Tibial nerve (tissue), 3 donors: Measurements from ENCODE around the gene RGS7.

ENCODE experiments used
- POLR2A ChIP-seq, 2 donors: fragments of 450-650 bp; IDR thresholded peaks; one replicate each; pipeline ENCODE4 v1.6.1; 2017; ENCODE audit warnings: antibody characterized with exemption in 2 of 2, mild to moderate bottlenecking in 2 of 2, moderate library complexity in 2 of 2
- TF ChIP-seq, protein P1 (sequence below), 5 experiments: fragments of 200-600 bp in 3 of 5; fragments of 450-650 bp in 2 of 5; sonication (generic) in 3 of 5; IDR thresholded peaks; one replicate each; pipeline ENCODE4 v1.5.1; 2016 to 2019; ENCODE audit warnings: antibody characterized with exemption in 5 of 5, mild to moderate bottlenecking in 3 of 5, moderate library complexity in 2 of 5

- TF ChIP-seq, protein P1, sequence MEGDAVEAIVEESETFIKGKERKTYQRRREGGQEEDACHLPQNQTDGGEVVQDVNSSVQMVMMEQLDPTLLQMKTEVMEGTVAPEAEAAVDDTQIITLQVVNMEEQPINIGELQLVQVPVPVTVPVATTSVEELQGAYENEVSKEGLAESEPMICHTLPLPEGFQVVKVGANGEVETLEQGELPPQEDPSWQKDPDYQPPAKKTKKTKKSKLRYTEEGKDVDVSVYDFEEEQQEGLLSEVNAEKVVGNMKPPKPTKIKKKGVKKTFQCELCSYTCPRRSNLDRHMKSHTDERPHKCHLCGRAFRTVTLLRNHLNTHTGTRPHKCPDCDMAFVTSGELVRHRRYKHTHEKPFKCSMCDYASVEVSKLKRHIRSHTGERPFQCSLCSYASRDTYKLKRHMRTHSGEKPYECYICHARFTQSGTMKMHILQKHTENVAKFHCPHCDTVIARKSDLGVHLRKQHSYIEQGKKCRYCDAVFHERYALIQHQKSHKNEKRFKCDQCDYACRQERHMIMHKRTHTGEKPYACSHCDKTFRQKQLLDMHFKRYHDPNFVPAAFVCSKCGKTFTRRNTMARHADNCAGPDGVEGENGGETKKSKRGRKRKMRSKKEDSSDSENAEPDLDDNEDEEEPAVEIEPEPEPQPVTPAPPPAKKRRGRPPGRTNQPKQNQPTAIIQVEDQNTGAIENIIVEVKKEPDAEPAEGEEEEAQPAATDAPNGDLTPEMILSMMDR (IDR thresholded peaks at IDR 0.05), result no peak
- TF ChIP-seq POLR2A (IDR thresholded peaks at IDR 0.05), result no peak
Observed at GRCh38 chr1:240766831-240767230, 590.2 kb downstream of the RGS7 start.
